ENCODE results near the gene UFD1.

Gene UFD1

DNA sequence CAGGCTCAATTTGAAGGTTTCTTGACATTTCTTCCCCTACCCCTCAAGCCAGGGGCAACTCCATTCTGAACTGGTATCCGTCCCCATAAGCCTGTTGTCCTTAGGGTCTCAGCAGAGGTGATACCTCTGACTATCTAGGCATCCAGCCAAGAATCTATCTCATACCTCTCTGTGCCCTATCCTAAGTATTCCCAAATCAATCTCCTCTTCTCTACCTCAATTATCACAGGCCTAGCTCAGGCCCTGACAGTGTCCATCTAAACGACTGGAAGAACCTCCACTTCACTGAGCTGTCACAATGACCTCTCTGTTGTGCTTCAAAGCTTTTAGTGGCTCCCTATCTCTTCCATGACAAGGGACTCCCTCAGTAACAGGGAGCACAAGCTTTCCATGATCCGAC, 74.3 kb downstream of the UFD1 start:
- TF ChIP-seq, protein P1, sequence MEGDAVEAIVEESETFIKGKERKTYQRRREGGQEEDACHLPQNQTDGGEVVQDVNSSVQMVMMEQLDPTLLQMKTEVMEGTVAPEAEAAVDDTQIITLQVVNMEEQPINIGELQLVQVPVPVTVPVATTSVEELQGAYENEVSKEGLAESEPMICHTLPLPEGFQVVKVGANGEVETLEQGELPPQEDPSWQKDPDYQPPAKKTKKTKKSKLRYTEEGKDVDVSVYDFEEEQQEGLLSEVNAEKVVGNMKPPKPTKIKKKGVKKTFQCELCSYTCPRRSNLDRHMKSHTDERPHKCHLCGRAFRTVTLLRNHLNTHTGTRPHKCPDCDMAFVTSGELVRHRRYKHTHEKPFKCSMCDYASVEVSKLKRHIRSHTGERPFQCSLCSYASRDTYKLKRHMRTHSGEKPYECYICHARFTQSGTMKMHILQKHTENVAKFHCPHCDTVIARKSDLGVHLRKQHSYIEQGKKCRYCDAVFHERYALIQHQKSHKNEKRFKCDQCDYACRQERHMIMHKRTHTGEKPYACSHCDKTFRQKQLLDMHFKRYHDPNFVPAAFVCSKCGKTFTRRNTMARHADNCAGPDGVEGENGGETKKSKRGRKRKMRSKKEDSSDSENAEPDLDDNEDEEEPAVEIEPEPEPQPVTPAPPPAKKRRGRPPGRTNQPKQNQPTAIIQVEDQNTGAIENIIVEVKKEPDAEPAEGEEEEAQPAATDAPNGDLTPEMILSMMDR (conservative IDR thresholded peaks at IDR 0.05; ENCODE audit: low read depth, low read length): no peak

DNA sequence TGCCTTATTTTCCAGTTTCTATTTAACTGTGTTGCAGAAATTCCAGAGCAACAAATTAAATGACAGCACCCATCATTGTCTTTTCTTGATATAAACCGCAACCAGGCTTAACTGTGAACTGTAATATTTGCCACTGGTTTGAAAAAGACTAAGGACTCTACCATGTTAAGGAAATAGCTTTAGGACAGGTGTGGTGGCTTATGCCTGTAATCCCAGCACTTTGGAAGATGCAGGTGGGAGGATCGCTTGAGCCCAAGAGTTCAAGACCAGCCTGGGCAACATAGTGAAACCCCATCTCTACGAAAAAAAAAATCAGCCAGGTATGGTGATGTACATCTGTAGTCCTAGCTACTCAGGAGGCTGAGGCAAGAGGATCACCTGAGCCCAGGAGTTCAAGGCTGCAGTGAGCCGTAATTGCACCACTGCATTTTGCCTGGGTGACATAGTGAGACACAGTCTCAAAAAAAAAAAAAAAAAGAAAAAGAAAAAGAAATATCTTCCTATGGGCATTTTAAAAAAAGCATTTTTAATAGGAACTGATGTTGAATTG, 76.3 kb downstream of the UFD1 start:
- no peak overlapping the region for H3K4me3 ChIP-seq (ENCODE audit: low read depth, low read length)
- TF ChIP-seq, protein P1 (conservative IDR thresholded peaks at IDR 0.05; ENCODE audit: low read depth, low read length): no peak
- no peak for DNase-seq (ENCODE audit: low read depth)

More for the DNA sequence above, 74.3 kb downstream of the UFD1 start:
- no peak overlapping the region for H3K4me3 ChIP-seq (ENCODE audit: low read depth, low read length)
- DNase-seq (ENCODE audit: low read depth): no peak

DNA sequence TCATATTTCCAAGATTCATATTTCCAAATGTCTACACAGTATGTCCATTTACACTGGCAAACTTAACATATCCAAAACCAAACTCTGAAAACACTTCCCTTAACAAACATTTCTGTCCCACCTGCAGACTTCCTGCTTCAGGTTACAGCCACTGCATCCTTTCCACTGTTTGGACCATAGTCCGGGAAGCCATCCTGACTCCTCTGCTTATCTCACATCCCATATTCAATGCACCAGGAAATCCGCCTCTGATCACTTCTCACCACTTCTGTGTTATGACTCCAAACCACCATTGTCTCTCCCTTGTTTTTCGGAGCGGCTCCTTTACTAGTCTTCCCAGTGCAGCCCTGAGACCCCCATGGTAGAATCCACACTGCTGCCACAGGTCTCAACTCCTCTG, 77.5 kb downstream of the UFD1 start:
- TF ChIP-seq, protein P1 (conservative IDR thresholded peaks at IDR 0.05; ENCODE audit: low read depth, low read length): no peak
- no peak overlapping the region for H3K4me3 ChIP-seq (ENCODE audit: low read depth, low read length)
- no peak for DNase-seq (ENCODE audit: low read depth)

DNA sequence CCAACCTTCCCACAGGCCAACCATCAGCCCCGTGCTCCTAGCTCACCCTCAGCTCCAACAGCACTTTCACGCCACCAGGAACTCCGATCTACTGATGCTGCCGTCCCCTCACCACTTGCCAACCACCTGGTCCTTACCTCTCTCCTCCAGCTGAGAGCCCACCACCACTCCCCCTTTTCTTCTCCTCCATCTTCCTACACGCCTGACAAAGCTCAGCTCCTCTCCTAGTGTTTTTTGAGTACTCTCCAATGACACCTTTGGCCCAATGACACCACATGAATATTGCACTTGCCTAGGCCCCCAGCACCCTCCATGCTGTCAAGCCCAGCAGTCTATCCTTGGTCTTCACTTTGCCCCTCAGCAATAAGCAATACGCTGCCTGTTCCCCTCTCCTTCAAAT, 78.1 kb downstream of the UFD1 start:
- TF ChIP-seq, protein P1 (conservative IDR thresholded peaks at IDR 0.05; ENCODE audit: low read depth, low read length): no peak
- H3K4me3 ChIP-seq (ENCODE audit: low read depth, low read length): no peak overlapping the region
- DNase-seq (ENCODE audit: low read depth): no peak

All from choroid plexus epithelial cell (primary cell).